GM04503 (cell line): Measurements from ENCODE around the gene RNF135.
"Not testable (repeated sequence)": the region's sequence is repeated elsewhere in the genome, so short reads cannot be mapped to it uniquely, and the experiment has no call there.

Experiments used
- DNase-seq: peaks from one replicate; pipeline ENCODE4 v3.0.0-alpha.2; 2012; ENCODE audit warnings: low read depth

RNF135 gene, protein sequence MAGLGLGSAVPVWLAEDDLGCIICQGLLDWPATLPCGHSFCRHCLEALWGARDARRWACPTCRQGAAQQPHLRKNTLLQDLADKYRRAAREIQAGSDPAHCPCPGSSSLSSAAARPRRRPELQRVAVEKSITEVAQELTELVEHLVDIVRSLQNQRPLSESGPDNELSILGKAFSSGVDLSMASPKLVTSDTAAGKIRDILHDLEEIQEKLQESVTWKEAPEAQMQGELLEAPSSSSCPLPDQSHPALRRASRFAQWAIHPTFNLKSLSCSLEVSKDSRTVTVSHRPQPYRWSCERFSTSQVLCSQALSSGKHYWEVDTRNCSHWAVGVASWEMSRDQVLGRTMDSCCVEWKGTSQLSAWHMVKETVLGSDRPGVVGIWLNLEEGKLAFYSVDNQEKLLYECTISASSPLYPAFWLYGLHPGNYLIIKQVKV

DNA sequence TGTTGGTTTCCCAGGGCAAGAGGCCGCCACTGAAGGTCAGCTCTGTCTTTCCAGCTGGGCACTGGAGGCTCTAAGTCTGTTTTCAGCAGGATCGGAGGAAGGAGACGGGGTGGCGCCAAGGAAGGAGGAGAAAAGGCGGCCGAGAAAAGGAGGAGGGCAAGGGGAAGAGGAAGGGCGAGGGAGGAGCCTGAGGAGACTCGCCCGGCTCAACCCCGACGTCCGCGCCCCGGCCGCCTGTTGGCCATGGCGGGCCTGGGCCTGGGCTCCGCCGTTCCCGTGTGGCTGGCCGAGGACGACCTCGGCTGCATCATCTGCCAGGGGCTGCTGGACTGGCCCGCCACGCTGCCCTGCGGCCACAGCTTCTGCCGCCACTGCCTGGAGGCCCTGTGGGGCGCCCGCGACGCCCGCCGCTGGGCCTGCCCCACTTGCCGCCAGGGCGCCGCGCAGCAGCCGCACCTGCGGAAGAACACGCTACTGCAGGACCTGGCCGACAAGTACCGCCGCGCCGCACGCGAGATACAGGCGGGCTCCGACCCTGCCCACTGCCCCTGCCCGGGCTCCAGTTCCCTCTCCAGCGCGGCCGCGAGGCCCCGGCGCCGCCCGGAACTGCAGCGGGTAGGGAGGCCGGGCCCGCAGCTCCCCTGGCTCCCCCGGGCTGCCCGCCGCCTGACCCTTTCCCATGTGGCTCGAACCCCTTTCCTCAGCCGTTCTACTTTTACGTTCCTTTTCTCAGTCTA is at the start of gene RNF135:
Gene RNF135, plus strand, starts transcription at position 209 of the 737 bp plus-strand sequence. Its CDS starts 35 bp downstream, at position 244.
- peak; percentile 70 for DNase-seq

DNA sequence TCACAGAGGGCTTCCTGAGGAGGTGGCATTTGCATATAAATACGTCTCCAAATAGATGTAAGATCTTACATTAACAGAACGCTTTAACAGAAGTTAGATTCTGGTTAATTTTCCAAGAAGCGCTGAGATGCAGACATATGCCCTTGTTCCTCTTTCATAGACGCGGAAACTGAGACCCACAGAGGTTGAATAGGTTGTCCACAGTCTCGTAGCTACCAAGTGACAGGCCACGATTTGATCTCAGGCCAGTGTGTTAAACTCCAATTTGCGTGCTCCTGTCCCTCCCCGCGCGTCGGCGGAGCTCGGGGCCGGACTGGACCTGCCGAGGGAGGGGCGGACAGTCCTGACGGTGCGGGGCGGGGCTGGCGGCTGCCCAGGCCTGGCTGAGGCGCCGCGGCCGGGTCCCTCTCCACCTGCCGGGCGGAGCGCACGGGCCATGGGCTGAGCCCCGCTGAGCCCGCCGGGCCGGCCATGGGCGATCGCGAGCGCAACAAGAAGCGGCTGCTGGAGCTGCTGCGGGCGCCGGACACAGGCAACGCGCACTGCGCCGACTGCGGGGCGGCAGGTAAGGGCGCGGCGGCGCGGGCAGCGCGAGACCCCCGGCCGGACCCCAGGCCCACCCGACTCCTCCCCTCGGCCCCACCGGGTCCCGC is 49.2 kb upstream of the RNF135 start, which contains the start of gene ADAP2:
Gene ADAP2, plus strand, starts transcription at position 402 of the 653 bp plus-strand sequence. Its CDS starts 70 bp downstream, at position 472.
- DNase-seq = no peak

DNA sequence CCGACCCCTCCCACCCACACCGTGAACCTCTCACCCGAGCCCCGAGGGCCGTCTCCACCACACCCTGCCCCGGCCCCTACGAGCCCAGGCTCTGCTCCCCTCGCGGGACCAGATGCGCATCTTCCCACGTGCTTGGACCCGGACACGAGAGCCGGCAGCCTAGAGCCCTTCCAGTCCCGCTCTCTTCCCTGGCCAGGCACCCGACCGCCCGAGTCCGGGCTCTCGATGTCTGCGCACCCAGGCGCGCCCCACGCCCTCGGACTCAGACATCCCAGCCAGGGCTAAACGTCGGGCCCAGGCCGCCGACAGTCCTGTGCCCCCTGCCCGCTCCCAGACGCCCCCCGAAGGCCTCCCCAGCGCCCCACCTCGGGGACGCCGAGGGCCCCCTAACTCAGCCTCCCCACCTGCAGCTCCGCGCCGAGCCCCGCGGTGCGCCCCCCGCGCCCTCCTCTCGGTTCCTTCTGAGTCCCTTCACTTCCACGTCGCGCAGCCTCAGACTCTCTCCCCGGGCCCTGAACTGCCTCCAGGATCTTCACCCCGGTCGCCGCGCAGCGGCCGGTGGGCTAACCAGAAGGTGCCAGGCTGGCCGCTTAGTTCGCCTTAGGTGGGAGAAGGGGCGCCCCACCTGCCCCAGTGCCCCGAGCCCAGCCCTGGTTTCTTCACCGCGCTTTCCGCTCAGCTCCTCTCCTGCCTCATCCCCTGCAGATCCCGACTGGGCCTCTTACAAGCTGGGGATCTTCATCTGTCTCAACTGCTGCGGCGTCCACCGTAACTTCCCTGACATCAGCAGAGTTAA is 48.4 kb upstream of the RNF135 start:
- DNase-seq = no peak

DNA sequence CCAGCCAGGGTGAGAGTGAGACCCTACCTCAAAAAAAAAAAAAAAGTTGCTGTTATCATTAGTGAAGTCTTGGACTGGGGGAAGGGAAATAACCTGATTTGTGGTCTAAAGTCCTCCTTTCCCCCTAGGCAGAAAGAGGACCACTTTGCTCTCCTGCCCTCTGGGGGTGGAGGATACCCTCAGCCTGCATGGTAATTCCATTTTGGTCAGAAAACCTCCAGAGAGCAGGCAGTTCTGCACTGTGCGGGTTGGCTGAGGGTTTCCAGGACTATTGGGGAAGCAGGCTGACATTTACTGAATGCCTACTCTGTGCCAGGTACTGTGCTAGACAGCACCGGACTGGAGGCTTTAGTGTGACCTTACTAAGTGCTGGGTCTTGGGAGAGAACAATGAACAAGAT is 46.5 kb upstream of the RNF135 start:
- DNase-seq = no peak

DNA sequence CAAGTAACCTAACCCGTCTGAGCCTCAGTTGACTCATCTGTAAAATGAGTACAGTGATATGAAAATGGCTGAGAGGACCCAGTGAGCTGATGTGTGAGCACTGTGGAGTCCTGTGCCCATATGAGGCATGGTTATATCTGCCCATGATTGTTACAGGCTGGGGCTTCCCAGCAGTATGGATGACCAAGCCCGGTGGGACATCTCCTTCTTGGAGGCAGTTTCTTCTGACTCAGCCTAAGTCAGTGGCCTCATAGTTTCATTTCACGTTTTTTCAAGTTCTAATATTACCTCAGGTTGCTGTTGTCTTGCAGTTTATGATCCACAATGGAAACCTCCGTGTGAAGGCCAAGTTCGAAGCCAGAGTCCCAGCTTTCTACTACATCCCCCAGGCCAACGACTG is 44.3 kb upstream of the RNF135 start:
- DNase-seq = no peak

DNA sequence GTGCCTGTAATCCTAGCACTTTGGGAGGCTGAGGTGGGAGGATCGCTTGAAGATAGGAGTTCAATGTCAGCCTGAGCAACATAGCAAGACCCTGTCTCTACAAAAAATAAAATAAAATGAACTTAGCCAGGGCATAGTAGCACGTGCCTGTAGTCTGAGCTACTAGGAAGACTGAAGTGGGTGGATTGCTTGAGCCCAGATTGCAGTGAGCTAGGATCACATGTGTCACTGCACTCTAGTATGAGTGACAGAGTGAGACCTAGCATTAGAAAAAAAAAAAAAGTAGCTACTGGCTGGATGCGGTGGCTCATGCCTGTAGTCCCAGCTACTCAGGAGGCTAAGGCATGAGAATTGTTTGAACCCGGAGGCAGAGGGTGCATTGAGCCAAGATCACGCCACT is 43.1 kb upstream of the RNF135 start:
- DNase-seq = no peak

DNA sequence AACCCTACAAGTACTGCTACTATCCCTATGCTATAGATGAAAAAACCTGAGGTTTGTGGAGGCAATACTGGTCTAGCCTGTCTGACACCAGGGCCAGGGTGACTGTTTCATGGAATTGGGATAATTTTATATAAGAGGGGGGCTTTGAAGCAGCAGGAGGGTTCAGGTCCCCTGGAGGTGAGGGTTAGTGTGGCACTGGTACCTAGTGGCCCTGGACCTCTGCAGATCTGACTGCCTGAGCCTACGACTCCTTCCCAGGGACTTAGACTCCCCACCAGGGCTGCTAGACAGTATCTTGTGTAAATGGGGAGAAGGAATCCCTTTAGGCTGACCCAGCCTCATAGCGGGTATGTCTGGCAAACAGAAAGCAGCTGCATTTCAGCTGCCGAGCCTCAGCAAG is 42.3 kb upstream of the RNF135 start:
- no peak for DNase-seq

DNA sequence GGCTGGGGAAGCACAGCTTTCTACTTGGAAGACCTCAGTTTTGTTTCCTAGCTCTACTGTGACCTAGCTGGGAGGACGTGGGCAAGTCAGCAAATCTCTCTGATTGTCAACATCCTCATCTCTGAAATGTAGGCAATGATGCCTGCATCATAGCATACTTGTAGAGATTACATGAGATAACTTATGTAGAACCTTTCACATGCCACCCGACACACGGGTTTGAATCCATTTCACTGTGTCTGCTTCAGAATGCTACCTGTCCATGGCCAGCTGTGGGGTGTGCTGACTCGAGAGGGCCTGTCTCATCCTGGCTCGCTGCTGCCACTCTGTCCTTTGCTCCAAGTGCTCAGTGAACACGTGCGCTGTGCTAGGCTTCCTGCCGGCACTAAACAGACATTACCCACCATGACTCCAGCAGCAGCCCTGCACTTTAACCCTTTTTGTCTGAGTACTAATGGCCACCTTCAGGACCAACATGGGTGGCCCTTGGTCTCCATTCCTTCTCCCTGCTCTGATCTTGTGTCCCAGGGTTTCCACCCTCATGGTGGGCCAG is 41.7 kb upstream of the RNF135 start:
- no peak for DNase-seq

DNA sequence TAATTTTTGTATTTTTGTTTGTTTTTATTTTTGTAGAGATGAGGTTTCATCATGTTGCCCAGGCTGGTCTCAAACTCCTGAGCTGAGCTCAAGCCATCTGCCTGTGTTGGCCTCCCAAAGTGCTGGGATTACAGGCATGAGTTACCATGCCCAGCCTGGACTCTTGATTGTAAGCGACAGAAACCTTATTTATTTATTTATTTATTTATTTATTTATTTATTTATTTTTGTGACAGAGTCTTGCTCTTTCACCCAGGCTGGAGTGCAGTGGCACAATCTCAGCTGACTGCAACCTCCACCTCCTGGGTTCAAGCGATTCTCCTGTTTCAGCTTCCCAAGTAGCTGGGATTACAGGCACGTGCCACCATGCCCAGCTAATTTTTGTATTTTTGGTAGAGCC is 41.0 kb upstream of the RNF135 start:
- DNase-seq = not testable (repeated sequence)

DNA sequence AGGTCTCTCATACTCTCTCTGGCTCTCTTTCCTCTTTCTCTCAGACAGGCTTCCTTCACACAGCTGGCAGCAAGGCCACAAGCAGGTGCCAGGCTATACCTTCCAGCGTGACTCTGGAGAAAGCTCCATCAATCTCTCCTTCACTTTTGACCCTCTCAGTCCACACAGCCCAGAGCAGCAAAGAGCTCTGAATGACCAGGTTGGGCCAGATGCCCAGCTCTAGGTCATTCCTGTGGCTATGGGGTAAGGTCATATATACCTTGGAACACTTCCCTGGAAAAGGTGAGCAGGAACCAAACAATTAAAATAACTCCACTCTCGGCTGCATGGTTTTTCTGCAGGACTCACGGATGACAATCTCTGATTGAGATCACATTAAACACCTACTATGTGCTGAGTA is 40.3 kb upstream of the RNF135 start:
- no peak for DNase-seq

DNA sequence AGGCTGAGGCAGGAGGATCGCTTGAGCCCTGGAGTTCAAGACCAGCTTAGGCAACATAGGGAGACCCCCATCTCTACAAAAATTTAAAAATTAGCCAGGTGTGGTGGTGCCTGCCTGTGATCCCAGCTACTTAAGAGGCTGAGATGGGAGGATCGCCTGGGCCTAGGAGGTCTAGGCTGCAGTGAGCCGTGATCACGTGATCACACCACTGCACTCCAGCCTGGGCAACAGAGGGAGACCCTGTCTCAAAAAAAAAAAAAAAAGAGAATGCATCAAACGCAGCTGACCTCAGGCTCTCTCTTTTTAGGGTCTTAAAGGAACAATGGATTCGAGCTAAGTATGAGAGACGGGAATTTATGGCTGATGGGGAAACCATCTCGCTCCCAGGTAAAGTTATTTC is 39.3 kb upstream of the RNF135 start:
- DNase-seq = not testable (repeated sequence)

DNA sequence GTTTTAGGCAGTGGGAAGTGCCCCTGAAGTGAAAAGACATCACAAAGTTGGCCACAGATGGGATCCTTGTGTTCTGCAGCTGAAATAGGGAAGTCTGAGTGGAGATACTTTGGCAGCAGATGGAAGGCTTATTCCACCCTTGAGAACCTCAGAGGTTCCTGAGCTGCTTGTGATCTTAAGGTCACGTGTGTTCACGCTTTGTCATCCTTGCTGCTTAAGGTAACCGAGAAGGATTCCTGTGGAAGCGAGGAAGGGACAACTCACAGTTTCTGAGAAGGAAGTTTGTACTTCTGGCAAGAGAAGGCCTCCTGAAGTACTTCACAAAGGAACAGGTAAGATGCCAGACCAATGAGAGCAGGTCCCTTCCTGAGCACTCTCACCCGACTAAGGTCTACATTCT is 36.9 kb upstream of the RNF135 start:
- no peak for DNase-seq

DNA sequence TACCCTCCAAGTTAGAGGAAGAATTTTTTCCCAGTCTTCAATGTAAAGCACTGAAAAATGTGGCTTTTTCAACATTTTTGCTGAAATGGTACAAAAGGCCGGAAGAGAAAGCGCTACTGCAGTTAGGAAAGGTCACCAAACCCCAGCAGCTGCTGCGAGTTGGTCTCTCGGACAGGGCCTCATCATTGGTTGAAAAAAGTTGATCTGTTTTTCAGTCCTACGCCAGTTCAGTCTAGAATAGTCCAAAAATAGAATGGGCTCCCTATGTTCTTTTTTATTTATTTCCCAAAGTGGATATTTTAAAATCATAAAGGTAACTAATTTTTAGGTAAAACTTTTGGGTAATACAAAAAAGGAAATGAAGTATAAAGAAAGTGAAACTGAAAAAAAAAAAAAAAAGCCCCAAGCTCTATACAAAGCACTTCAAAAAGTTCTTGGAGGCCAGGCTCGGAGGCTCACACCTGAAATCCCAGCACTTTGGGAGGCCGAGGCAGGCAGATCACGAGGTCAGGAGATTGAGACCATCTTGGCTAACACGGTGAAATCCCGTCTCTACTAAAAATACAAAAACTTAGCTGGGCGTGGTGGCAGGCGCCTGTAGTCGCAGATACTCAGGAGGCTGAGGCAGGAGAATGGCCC is 31.7 kb upstream of the RNF135 start:
- DNase-seq = no peak

DNA sequence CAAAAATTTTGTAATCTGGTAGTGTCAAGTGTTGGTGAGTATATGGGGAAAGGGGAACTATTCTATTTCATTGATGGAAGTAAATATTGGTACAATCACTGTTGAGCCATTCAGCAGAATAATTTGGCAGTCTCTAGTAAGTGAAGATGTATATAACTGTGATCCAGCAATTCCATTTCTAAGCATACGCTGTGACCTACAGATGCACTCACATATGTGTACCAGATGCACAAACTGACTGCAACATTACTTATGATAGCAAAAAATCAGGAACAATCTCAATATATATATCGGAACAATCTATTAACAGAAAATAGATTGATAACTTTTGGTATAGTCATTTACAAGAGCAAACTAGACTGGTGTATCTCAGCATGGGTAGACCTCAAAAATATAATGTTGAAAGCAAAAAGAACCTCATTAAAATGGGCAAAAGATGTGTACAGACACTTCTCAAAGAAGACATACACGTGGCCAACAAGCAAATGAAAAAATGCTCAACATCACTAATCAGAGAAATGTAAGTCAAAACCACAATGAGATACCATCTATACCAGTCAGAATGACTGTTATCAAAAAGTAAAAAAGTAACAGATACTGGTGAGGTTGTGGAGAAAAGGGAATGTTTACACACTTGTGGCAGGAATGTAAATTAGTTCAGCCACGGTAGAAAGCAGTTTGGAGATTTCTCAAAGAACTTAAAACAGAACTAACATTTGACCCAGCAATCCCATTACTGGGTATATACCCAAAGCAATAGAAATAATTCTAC is 28.3 kb upstream of the RNF135 start:
- no peak for DNase-seq

DNA sequence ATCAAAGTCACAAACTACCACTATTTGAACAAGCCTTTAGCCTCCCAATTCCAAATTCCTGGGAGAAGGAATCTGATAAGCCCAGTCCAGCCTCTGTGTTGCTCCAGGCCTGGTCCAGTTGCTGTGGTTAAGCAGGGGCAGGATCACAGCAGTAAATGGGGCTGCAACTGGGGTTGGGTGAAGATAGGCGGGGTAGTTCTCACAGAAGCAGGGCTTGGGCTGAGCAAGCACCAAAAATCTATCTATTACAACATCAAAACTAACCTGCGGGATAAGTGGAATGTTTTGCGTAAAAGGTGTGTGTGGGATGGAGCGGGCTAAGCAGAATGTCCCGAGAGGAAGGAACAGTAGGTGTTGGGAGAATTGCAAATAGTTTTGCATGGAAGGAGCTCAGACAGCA is 23.0 kb upstream of the RNF135 start:
- DNase-seq = no peak

DNA sequence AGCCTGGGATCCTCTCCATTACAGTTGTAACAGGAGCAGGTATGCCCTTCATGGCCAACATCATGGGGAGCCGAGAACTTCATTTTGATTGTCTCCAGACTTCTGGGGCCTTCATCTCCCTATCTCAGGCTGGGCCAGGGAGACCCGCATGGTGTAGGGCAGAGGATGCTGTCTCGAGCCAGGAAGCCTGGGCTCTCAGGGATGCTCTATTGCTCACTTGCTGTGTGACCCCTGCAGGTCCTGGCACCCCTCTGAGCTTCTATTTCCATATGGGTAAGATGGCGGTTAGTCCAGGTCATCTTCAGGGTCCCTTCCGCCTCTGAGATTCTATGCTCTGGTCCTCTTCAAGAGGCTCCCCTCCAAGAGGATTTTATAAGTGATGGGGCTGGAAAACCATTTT is 20.6 kb upstream of the RNF135 start:
- no peak for DNase-seq

DNA sequence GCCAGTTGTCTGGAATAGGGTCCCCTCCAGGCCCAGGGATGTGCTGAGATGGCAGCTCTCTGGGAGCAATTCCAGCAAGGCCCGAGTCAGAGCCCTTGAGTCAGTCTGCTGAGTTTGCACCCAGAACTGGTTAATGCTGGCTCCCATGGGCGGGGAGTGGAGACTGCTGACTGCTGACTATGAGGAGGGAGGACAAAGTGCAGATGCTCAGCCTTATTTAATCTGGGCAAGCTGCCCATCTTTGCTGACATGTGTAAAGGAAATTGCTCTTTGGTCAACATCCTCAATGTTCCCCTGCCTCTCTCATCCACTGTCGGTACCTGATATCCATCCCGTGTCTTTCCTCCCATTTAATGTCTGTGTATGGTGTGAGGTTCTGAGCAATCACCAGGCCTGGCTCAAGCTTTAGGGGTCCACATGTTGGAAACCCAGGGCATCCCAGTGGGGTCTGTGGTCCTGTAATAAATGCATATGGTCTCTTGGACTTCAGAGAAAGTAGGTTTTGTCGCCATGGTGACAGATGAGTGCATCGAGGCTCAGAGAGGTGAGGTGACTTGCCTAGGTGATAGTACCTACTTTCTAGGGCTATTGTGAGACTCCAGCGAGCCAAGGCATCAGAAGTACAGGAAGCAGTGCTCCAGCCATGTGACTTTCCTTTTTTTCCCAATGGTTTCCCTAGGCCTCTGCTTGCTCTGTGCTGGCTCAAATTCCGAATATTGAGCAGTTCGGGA is 20.0 kb upstream of the RNF135 start:
- peak; percentile 61 for DNase-seq

DNA sequence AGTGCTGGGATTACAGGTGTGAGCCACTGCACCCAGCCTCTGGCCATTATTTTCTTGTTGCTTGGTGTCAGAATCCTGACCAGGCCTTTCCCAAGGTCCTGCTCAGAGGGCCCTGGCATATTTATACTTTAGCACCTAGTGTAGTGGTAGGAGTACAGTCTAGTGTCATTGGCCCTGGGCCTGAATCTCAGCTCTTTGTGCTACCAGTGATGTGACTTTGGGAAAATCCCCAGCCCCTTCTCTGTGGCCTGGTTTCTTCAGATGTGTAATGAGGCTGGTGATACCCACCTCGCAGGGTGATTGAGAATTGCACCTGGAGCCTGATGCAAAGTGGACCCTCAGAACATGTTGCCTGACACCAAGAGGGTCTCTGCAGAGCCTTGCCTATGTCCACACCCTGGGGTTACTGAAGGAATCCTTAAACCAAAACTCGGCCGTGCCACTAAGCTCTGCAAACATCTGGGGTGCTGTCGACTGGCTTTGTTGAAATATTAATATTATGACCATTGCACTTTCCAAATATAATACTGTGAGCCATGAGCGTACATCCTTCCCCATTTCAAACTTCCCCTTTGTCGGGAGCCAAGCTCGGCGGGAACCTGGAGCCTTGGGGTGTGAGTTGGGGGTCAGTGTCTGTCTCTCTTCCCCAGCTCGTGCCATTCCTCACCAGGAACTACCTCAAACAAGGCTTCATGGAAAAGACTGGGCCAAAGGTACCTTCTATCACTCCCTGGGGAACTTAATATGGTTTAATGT is 18.0 kb upstream of the RNF135 start:
- no peak for DNase-seq
